Activated CD4-positive, alpha-beta T cell treated with anti-CD3 and anti-CD28 coated beads for 36 hours (primary cell): ENCODE data around the gene VTCN1. TPM values are rescaled to one million over a fixed set of nuclear protein-coding genes. Genes with fewer than 3 reads are reported as not detected.

ENCODE experiments used
- ATAC-seq: fragments of 200-7000 bp; cut with Tn5 transposase; one replicate; pipeline ENCODE4 v1.10.0; 2021; ENCODE audit warnings: mild to moderate bottlenecking, moderate library complexity
- CTCF ChIA-PET: fragments of 350-600 bp; sonication (Branson Sonifier 250); formaldehyde crosslinking; loops from one replicate; lab custom pipeline; 2021; ENCODE audit warnings: antibody characterized with exemption; lab: Charles Lee
- POLR2A ChIA-PET: fragments of 350-600 bp; sonication (Branson Sonifier 250); formaldehyde crosslinking; loops from one replicate; lab custom pipeline; 2021; ENCODE audit warnings: antibody characterized with exemption, inconsistent platforms; lab: Charles Lee
- DNase-seq: peaks from one replicate; pipeline ENCODE4 v3.0.0-alpha.2; 2020
- H3K27ac Mint-ChIP-seq: one replicate; pipeline ENCODE4 v1.8.0; 2021; ENCODE audit warnings: mixed read lengths
- H3K27me3 Mint-ChIP-seq: one replicate; pipeline ENCODE4 v1.8.0; 2021; ENCODE audit warnings: mixed read lengths
- H3K36me3 Mint-ChIP-seq: one replicate; pipeline ENCODE4 v1.8.0; 2021; ENCODE audit warnings: low read depth, mixed read lengths
- H3K4me1 Mint-ChIP-seq: one replicate; pipeline ENCODE4 v1.8.0; 2021; ENCODE audit warnings: mixed read lengths
- H3K4me3 Mint-ChIP-seq: one replicate; pipeline ENCODE4 v1.8.0; 2021; ENCODE audit warnings: mild to moderate bottlenecking, moderate library complexity, mixed read lengths
- H3K9me3 Mint-ChIP-seq: one replicate; pipeline ENCODE4 v1.8.0; 2021; ENCODE audit warnings: low read depth, mixed read lengths
- intact Hi-C, 2 experiments: fragments of 100-400 bp; cut with DNase I in 1 of 2; cut with micrococcal nuclease in 1 of 2; formaldehyde crosslinking; loops; one replicate each; pipeline versions ENCODE4 v1.14.2 to v1.15.1; 2022 to 2024; cut with DNase I, micrococcal nuclease
- total RNA-seq, 2 experiments: library from RNA; stranded (reverse); gene quantifications; one replicate each; pipeline ENCODE4 v1.2.3, GENCODE V29; 2021

VTCN1 gene
- total RNA-seq, 2 experiments from 2014 or later: not detected

DNA sequence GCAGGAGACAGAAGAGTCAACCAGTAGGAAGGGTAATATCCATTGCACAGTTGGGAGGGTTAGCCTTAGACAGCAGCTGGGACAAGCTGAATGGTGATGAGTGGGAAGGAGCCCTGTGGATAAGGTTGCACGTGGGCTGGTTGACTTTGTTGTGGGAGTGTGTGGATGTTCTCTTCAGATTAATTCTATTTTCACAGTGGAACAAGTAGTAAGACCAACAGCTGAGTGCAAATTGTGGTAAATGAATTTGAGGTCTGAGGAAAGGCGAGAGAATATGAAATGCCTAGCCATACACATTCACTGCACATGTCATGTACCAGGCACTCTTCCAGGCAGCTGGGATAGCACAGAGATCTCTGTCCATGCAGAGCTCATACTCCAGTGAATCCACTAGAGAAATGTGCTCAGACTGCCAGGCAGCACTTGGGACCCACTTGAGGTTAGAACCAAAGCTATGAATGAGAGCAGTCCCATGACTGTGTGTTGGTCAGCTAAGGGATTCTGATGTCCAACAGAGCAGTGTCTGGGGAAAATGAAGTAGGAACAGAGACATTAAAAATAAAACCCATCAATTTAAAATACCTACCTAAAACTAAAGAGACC, 25.2 kb upstream of the VTCN1 start:
- DNase-seq (no peak), ATAC-seq (no peak)
- Mint-ChIP-seq H3K36me3 (no peaks in the 10 kb centered on the region), H3K9me3 (no peaks in the 10 kb centered on the region), H3K27ac (no peak overlapping the region), H3K4me3 (no peak overlapping the region), H3K4me1 (no peaks in the 10 kb centered on the region), H3K27me3 (peaks cover 6% of the 10 kb centered on the region)
- intact Hi-C loops: no loop called here
- POLR2A ChIA-PET: no interaction called here
- CTCF ChIA-PET: no interaction called here

DNA sequence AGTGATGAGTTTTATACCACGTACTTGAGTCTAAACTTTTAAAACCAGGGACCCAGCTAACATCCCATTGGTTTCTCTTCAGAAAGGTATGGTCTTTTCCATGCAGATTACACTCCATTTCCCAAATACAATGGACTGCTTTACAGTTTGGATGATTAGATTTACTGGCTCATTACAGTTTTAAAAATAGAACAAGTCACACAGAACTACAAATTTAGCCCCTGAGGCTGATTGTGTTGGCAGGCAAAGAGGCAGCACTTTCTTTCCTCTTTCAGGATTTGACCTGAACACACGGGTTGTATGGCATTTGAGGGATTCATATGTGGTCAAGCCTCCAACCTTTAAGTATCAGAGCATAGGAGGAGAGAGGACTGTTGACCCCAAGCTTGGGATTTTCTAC, 21.8 kb upstream of the VTCN1 start:
- H3K36me3 Mint-ChIP-seq: no peaks in the 10 kb centered on the region
- no peak for ATAC-seq
- POLR2A ChIA-PET: no interaction called here
- H3K27ac Mint-ChIP-seq: no peak overlapping the region
- CTCF ChIA-PET: interaction anchor here (0.7 kb wide), 1 partner anchor 15 kb away, joined by 3 read pairs; no protein-coding TSS in a partner anchor
- intact Hi-C loops: no loop called here
- peaks cover 3% of the 10 kb centered on the region for H3K27me3 Mint-ChIP-seq
- no peak for DNase-seq
- no peaks in the 10 kb centered on the region for H3K4me1 Mint-ChIP-seq
- no peak overlapping the region for H3K4me3 Mint-ChIP-seq
- H3K9me3 Mint-ChIP-seq: peaks cover 1% of the 10 kb centered on the region

DNA sequence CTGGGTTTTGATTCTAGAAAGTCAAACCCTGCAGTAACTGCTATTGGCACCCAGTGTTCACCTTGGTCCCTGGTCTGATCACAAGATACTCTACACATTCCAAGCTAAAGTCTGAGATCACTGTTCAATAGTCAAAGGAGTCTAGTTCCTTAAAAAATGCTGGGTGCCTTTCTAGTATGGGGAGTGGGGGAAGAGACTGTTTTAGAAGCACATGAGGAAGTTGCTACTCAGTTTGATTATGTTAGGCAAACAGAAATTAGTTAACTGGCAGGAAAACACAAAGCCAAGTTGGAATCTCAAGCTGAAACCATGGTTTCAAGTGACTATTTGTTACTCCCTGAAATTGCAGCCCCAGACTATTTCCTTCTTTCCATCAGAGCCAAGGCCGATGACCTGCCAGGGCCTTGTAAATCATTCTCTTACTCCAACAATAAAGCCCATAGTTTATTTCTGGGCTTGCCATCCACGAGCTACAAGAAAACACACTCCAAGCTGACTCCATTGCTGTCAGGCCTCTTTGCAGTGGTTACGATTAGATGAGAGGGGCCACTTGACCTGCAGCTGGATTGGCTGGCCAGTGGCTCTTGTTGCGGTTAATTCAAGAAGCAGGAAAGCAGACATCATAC, 21.1 kb upstream of the VTCN1 start:
- POLR2A ChIA-PET: no interaction called here
- H3K4me3 Mint-ChIP-seq: no peak overlapping the region
- peaks cover 1% of the 10 kb centered on the region for H3K9me3 Mint-ChIP-seq
- H3K4me1 Mint-ChIP-seq: no peaks in the 10 kb centered on the region
- no peaks in the 10 kb centered on the region for H3K36me3 Mint-ChIP-seq
- DNase-seq: no peak
- no peak overlapping the region for H3K27ac Mint-ChIP-seq
- intact Hi-C loops: no loop called here
- CTCF ChIA-PET: interaction anchor here (0.6 to 0.7 kb wide), 3 partner anchors 16 to 1071 kb away, joined by 3 read pairs; no protein-coding TSS in a partner anchor
- no peak for ATAC-seq
- H3K27me3 Mint-ChIP-seq: no peaks in the 10 kb centered on the region

DNA sequence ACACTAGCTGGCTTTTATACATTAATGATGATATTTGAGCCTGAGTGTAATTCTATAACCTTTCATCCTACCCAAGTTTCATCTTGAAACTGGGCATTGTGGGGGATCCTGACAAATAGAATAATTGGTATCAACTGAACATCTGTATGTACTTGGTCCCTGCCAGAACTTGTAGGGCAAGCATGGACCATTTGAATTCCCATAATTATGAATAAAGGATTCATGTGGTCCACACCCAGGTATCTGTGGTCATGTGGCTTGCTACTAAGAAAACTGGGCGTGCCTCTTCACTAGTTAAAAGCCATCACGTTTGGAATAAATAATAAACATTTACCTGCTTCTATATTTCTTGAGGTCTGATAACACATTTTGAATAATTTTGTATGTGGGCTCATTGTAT, 20.6 kb upstream of the VTCN1 start:
- ChIA-PET POLR2A (no interaction called here), CTCF (interaction anchor here (0.6 kb wide), 2 partner anchors 37 to 1072 kb away, joined by 3 read pairs; no protein-coding TSS in a partner anchor)
- Mint-ChIP-seq H3K4me3 (no peak overlapping the region), H3K27ac (no peak overlapping the region), H3K9me3 (peaks cover 1% of the 10 kb centered on the region), H3K4me1 (no peaks in the 10 kb centered on the region), H3K36me3 (no peaks in the 10 kb centered on the region), H3K27me3 (no peaks in the 10 kb centered on the region)
- DNase-seq (no peak), ATAC-seq (no peak)
- intact Hi-C loops: no loop called here

DNA sequence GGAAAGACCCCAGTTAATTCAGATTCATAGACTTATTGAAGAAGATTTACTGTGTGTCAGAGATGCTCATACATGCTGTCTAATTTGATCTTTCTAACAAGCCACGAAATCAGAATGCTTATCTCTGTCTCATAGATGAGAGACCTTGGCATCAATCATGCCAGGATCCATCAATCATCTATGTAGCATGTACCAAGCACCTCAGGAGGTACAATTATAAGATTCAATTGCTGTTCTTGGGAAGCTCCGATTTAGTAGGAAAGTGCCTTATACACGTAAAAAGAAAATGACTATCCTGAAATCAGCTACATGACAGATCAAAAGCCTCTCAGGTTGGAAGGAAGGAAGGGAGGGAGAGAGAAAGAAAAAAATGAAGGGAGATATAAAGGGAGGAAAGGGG, 18.5 kb upstream of the VTCN1 start:
- Mint-ChIP-seq H3K27ac (no peak overlapping the region), H3K9me3 (peaks cover 1% of the 10 kb centered on the region), H3K36me3 (no peaks in the 10 kb centered on the region), H3K27me3 (no peaks in the 10 kb centered on the region), H3K4me3 (no peak overlapping the region), H3K4me1 (no peaks in the 10 kb centered on the region)
- no peak for ATAC-seq
- no peak for DNase-seq
- ChIA-PET POLR2A (no interaction called here), CTCF (interaction anchor here (0.6 kb wide), 1 partner anchor 620 kb away, joined by 4 read pairs; no protein-coding TSS in a partner anchor)
- intact Hi-C loops: no loop called here

DNA sequence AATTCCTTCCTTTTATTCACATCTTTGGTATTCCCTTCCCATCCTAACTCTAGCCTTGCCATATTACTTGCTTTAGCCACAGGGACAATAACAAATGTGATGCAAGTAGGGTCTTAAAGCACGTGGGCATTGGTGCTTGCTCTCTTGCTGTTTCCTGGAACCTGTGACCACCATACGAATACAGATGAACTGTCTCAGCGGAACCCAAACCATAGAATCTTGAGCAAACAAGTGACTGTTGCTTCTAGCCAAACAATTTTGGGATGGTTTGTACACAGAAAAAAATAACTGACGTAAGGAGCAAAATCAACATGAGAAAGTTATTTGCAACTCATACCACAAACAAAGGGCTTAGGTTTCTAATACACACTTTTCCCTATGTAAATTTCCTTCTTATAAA, 15.2 kb upstream of the VTCN1 start:
- no peak overlapping the region for H3K4me3 Mint-ChIP-seq
- intact Hi-C loops: no loop called here
- DNase-seq (no peak), ATAC-seq (no peak)
- peaks cover 1% of the 10 kb centered on the region for H3K9me3 Mint-ChIP-seq
- H3K27ac Mint-ChIP-seq: no peak overlapping the region
- no peaks in the 10 kb centered on the region for H3K36me3 Mint-ChIP-seq
- no peaks in the 10 kb centered on the region for H3K27me3 Mint-ChIP-seq
- POLR2A ChIA-PET: no interaction called here
- H3K4me1 Mint-ChIP-seq: no peaks in the 10 kb centered on the region
- CTCF ChIA-PET: no interaction called here

DNA sequence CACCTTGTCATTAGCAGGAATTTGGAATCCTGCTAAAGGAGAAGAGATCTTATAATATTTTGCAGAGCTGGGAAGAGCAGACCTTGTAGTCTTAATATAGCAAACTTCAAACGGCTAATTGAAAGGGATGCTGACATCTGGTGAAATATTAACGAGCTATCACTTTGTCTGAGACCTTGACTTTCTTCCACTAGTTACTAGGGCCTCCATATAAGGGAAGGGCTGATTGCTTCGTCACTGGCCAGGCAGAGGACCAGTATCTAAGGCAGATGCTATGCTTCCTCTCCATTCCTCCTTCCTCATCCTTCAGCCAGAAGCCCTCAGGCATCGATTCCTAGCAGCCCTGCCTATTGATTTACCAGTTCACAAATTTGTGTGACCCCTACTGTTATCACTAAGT, 6.0 kb upstream of the VTCN1 start:
- intact Hi-C loops: no loop called here
- ATAC-seq (no peak), DNase-seq (no peak)
- H3K27ac Mint-ChIP-seq: no peak overlapping the region
- ChIA-PET POLR2A (no interaction called here), CTCF (interaction anchor here (0.6 kb wide), 1 partner anchor 75 kb away, joined by 3 read pairs; no protein-coding TSS in a partner anchor)
- H3K4me3 Mint-ChIP-seq: no peak overlapping the region
- no peaks in the 10 kb centered on the region for H3K36me3 Mint-ChIP-seq
- no peaks in the 10 kb centered on the region for H3K4me1 Mint-ChIP-seq
- no peaks in the 10 kb centered on the region for H3K27me3 Mint-ChIP-seq
- H3K9me3 Mint-ChIP-seq: peaks cover 9% of the 10 kb centered on the region

DNA sequence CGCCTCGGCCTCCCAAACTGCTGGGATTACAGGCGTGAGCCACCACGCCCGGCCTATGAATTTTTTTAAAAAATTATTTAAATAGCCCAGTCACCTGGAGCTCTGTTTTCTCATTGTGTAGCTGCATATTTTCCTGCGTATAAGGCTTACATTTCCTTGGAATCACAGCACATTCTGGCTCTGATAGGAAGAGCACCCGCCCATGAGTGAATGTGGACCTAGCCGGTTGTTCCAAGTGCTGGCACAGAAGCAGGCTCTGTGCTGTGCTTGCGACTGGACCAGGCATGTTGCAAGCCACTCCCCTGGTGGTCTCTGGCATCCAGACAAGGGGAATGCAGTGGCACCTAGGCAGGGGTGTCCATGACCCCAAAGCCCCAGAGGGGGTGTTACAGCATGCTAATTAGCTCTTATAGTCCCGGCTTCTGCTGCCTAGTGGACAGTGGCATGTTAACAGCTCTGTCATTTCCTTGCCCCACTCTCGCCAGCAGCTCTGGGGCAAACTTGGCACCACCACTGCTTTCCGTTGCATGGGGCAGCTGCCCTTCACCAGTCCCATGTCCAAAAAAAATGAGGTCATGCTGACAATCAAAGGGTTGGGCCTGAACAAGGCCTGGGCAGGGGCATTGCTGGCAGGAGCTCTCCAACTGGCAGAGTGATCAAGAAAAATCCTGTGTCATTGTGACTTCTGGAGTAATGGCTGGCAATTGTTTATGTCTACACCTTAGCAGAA, 5.2 kb upstream of the VTCN1 start:
- intact Hi-C loops: no loop called here
- POLR2A ChIA-PET: no interaction called here
- Mint-ChIP-seq H3K27ac (no peak overlapping the region), H3K4me3 (no peak overlapping the region), H3K9me3 (peaks cover 9% of the 10 kb centered on the region), H3K27me3 (no peaks in the 10 kb centered on the region), H3K4me1 (no peaks in the 10 kb centered on the region), H3K36me3 (no peaks in the 10 kb centered on the region)
- CTCF ChIA-PET: no interaction called here
- no peak for ATAC-seq
- DNase-seq: no peak

DNA sequence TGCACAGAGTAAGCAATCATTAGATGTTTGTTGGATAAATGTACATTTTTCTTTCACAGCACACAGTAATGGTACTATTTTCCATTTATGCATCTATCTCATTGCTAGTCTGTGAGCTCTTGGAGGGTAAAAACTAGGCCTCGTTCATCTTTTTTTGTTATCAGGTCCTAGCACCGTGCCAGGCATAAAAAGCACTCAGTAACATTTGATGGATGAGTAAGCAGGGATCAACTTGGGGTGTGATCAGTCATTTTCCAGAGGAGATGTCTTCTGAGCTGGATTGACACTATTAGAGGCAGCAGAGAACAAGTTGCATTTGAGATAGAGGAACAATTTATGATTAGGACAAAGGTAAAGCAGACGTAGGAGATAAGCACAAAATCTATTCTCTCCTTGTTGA, 4.3 kb upstream of the VTCN1 start:
- no peaks in the 10 kb centered on the region for H3K4me1 Mint-ChIP-seq
- H3K27me3 Mint-ChIP-seq: no peaks in the 10 kb centered on the region
- no peak overlapping the region for H3K4me3 Mint-ChIP-seq
- H3K9me3 Mint-ChIP-seq: peaks cover 5% of the 10 kb centered on the region
- POLR2A ChIA-PET: no interaction called here
- H3K36me3 Mint-ChIP-seq: no peaks in the 10 kb centered on the region
- DNase-seq (no peak), ATAC-seq (no peak)
- CTCF ChIA-PET: no interaction called here
- intact Hi-C loops: no loop called here
- no peak overlapping the region for H3K27ac Mint-ChIP-seq

DNA sequence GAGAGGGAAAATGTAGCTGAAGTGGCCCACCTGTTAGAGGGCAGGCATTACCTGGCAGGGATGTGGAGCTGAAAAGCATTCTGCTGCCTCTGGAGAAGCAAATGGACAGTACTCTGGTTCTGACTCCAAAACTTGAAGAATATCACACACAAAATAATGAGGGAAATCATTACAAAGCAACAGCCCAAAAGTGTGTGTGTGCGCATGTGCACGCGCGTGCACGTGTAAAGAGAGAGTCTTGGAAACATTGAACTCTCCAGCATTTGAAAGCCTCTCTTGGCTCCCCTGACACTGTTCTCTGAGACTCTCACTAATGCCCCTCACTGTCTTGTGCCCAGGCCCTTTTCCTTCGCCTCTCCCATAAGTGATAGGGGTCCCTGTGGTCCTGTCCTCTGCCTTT, 2.3 kb upstream of the VTCN1 start:
- DNase-seq: no peak
- ChIA-PET POLR2A (no interaction called here), CTCF (interaction anchor here (0.6 kb wide), 1 partner anchor 751 kb away, joined by 3 read pairs; no protein-coding TSS in a partner anchor)
- Mint-ChIP-seq H3K9me3 (peaks cover under 1% of the 10 kb centered on the region), H3K27me3 (no peaks in the 10 kb centered on the region), H3K4me3 (no peak overlapping the region), H3K4me1 (no peaks in the 10 kb centered on the region), H3K27ac (no peak overlapping the region), H3K36me3 (no peaks in the 10 kb centered on the region)
- ATAC-seq: no peak
- intact Hi-C loops: no loop called here

DNA sequence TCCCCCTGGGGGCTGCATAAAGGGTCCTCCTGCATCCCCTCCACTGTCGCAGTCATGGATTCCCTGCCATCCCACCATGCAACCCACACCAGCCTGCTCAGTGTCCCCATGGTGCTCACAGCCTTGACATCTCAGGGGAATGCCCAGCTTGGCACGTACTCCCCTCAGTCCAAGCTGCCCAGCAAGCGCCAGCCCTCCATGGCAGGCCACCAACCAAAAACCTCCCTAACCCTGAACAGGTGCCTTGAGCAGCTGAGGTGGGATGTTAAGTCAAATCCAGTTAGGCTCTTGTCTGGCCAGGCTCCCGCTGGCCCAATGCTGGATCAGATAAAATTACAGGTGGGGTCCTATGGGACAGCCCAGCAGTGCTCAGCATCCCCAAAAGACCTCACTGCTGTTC, 341 bp downstream of the VTCN1 start:
- Mint-ChIP-seq H3K27ac (no peak overlapping the region), H3K36me3 (no peaks in the 10 kb centered on the region), H3K4me3 (no peak overlapping the region), H3K4me1 (no peaks in the 10 kb centered on the region), H3K27me3 (peaks cover 7% of the 10 kb centered on the region), H3K9me3 (no peaks in the 10 kb centered on the region)
- intact Hi-C loops: no loop called here
- POLR2A ChIA-PET: no interaction called here
- CTCF ChIA-PET: no interaction called here
- DNase-seq (no peak), ATAC-seq (no peak)

DNA sequence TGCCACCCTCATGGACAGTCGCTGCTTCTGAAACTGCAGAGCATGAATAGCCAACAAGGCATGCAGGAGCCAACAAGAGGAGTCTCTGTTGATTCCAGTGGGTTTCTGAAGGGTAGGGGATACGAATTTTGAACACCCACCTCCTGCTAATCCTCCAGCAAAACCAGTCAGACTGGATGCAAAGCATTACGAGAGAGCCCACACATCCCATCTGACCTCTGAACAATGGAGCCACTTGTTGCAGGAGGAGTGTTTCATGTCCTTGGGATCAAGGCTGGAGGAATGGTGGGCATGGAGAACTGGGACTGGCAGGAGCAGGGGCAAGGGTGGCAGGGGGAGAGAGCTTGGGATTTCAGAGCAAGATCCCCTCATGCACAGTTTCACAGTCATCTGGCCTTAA, 1.6 kb downstream of the VTCN1 start:
- H3K9me3 Mint-ChIP-seq: no peaks in the 10 kb centered on the region
- ATAC-seq (no peak), DNase-seq (no peak)
- CTCF ChIA-PET: interaction anchor here (0.6 kb wide), 1 partner anchor 20 kb away, joined by 3 read pairs; no protein-coding TSS in a partner anchor
- H3K27ac Mint-ChIP-seq: no peak overlapping the region
- H3K27me3 Mint-ChIP-seq: peaks cover 7% of the 10 kb centered on the region
- H3K4me3 Mint-ChIP-seq: no peak overlapping the region
- intact Hi-C loops: no loop called here
- no peaks in the 10 kb centered on the region for H3K36me3 Mint-ChIP-seq
- no peaks in the 10 kb centered on the region for H3K4me1 Mint-ChIP-seq
- POLR2A ChIA-PET: no interaction called here
